IMR-90 (cell line): ENCODE data around the gene GATA2. TPM values are rescaled to one million over a fixed set of nuclear protein-coding genes. Genes with fewer than 3 reads are reported as not detected.

ENCODE experiments used
- ATAC-seq: fragments of 200-7000 bp; cut with Tn5 transposase; 2 replicates; pipeline ENCODE4 v1.9.1; 2020; ENCODE audit warnings: low read depth, mild to moderate bottlenecking, moderate library complexity
- BruUV-seq: library from RNA; stranded (reverse); fragments of 400-500 nt; replicated peaks from 2 replicates; lab custom pipeline; 2021; lab: Mats Ljungman, UMichigan
- CTCF ChIA-PET: fragments of 300-600 bp; formaldehyde crosslinking; extraction: SDS; loops from one replicate; lab custom pipeline; 2021; ENCODE audit warnings: antibody characterized with exemption; lab: Yijun Ruan, JAX
- POLR2A ChIA-PET: fragments of 300-600 bp; sonication (Branson Sonifier 250); formaldehyde crosslinking; loops from one replicate; lab custom pipeline; 2022; ENCODE audit warnings: antibody characterized with exemption; ENCODE audit not compliant: unreplicated experiment; lab: Charles Lee
- DNase-seq: peaks from one replicate; pipeline ENCODE4 v3.0.0; 2013
- H2AFZ ChIP-seq: replicated peaks from 2 replicates; pipeline ENCODE3; 2013; ENCODE audit warnings: low read length, mild to moderate bottlenecking; ENCODE audit not compliant: poor library complexity
- H2AK5ac ChIP-seq: 2 replicates; pipeline ENCODE4 v1.6.1; 2013; ENCODE audit warnings: low read depth, low read length, inconsistent platforms
- H2AK9ac ChIP-seq: replicated peaks from 2 replicates; pipeline ENCODE3; 2013; ENCODE audit warnings: mild to moderate bottlenecking, low read depth, low read length, moderate library complexity; ENCODE audit not compliant: poor library complexity
- H2BK120ac ChIP-seq: 2 replicates; pipeline ENCODE4 v1.6.1; 2013; ENCODE audit warnings: low read depth, low read length, inconsistent platforms
- H2BK15ac ChIP-seq: 3 replicates; pipeline ENCODE4 v1.6.1; 2013; ENCODE audit warnings: low read depth, low read length, inconsistent platforms
- H2BK20ac ChIP-seq: 2 replicates; pipeline ENCODE4 v1.6.1; 2013; ENCODE audit warnings: low read depth, mild to moderate bottlenecking, inconsistent platforms, low read length, moderate library complexity
- H2BK5ac ChIP-seq: 2 replicates; pipeline ENCODE4 v1.6.1; 2013; ENCODE audit warnings: mild to moderate bottlenecking, low read depth, low read length, inconsistent platforms; ENCODE audit not compliant: poor library complexity, severe bottlenecking
- H3K14ac ChIP-seq: replicated peaks from 2 replicates; pipeline ENCODE4 v1.6.1; 2013; ENCODE audit warnings: low read depth, low read length, inconsistent platforms
- H3K18ac ChIP-seq: 2 replicates; pipeline ENCODE4 v1.6.1; 2013; ENCODE audit warnings: low read depth, low read length, control low read depth
- H3K23ac ChIP-seq: 2 replicates; pipeline ENCODE4 v1.6.1; 2013; ENCODE audit warnings: low read depth, low read length, inconsistent platforms
- H3K27ac ChIP-seq: 2 replicates; pipeline ENCODE4 v1.5.1; 2013; ENCODE audit warnings: mild to moderate bottlenecking, control low read depth, low read length; ENCODE audit not compliant: insufficient read depth
- H3K27me3 ChIP-seq: 2 replicates; pipeline ENCODE4 v1.6.1; 2013; ENCODE audit warnings: low read length; ENCODE audit not compliant: control insufficient read depth, insufficient read depth
- H3K36me3 ChIP-seq: 2 replicates; pipeline ENCODE4 v1.6.1; 2013; ENCODE audit warnings: low read length, mixed read lengths; ENCODE audit not compliant: control insufficient read depth, insufficient read depth
- H3K4ac ChIP-seq: 2 replicates; pipeline ENCODE4 v1.6.1; 2013; ENCODE audit warnings: low read depth, low read length, inconsistent platforms
- H3K4me1 ChIP-seq: 2 replicates; pipeline ENCODE4 v1.6.1; 2013; ENCODE audit warnings: low read length, mixed read lengths; ENCODE audit not compliant: control insufficient read depth, insufficient read depth
- H3K4me2 ChIP-seq: 2 replicates; pipeline ENCODE4 v1.6.1; 2013; ENCODE audit warnings: low read depth, mild to moderate bottlenecking, control low read depth, low read length, moderate library complexity
- H3K4me3 ChIP-seq: 2 replicates; pipeline ENCODE4 v1.5.1; 2013; ENCODE audit warnings: low read depth, mild to moderate bottlenecking, control low read depth, low read length, moderate library complexity; ENCODE audit not compliant: insufficient read depth
- H3K56ac ChIP-seq: 2 replicates; pipeline ENCODE4 v1.6.1; 2013; ENCODE audit warnings: low read length, inconsistent platforms; ENCODE audit not compliant: insufficient read depth; ENCODE audit errors: extremely low read depth
- H3K79me1 ChIP-seq, 2 experiments: 2 replicates each; pipeline ENCODE4 v1.6.1; 2013; ENCODE audit warnings: low read length in 2 of 2, inconsistent platforms in 1 of 2, low read depth in 1 of 2
- H3K9ac ChIP-seq: 2 replicates; pipeline ENCODE4 v1.6.1; 2013; ENCODE audit warnings: low read depth, low read length, control low read depth
- H3K9me1 ChIP-seq: 2 replicates; pipeline ENCODE4 v1.6.1; 2013; ENCODE audit warnings: low read length, inconsistent platforms; ENCODE audit not compliant: insufficient read depth
- H3K9me3 ChIP-seq: 2 replicates; pipeline ENCODE4 v1.6.1; 2013; ENCODE audit warnings: low read length; ENCODE audit not compliant: control insufficient read depth, insufficient read depth
- H4K20me1 ChIP-seq: 2 replicates; pipeline ENCODE4 v1.6.1; 2013; ENCODE audit warnings: low read length, inconsistent platforms; ENCODE audit not compliant: insufficient read depth
- H4K5ac ChIP-seq: 2 replicates; pipeline ENCODE4 v1.6.1; 2013; ENCODE audit warnings: mild to moderate bottlenecking, low read depth, low read length, control low read depth
- H4K8ac ChIP-seq, 2 experiments: 2 replicates each; pipeline ENCODE4 v1.6.1; 2013; ENCODE audit warnings: low read depth in 2 of 2, low read length in 2 of 2, control low read depth in 1 of 2, inconsistent platforms in 1 of 2
- H4K91ac ChIP-seq: 2 replicates; pipeline ENCODE4 v1.6.1; 2013; ENCODE audit warnings: low read depth, low read length, inconsistent platforms; ENCODE audit not compliant: insufficient read depth
- BHLHE40 ChIP-seq: fragments of 150-350 bp; IDR thresholded peaks from 2 replicates; pipeline ENCODE4 v1.6.1; 2016; ENCODE audit warnings: mild to moderate bottlenecking, low read depth, low read length
- CTCF ChIP-seq: conservative IDR thresholded peaks from 2 replicates; pipeline ENCODE4 v1.5.1; 2012; ENCODE audit warnings: mild to moderate bottlenecking, low read depth, low read length, improper control_type of control experiment
- MAFK ChIP-seq: IDR thresholded peaks from 2 replicates; pipeline ENCODE4 v1.6.1; 2012; ENCODE audit warnings: low read depth, low read length, improper control_type of control experiment
- RAD21 ChIP-seq: IDR thresholded peaks from 2 replicates; pipeline ENCODE4 v1.6.1; 2012; ENCODE audit warnings: low read length, improper control_type of control experiment
- RCOR1 ChIP-seq: IDR thresholded peaks from 2 replicates; pipeline ENCODE4 v1.6.1; 2012; ENCODE audit warnings: mild to moderate bottlenecking, low read length, improper control_type of control experiment; ENCODE audit not compliant: insufficient replicate concordance
- SMC3 ChIP-seq: fragments of 150-350 bp; IDR thresholded peaks from 2 replicates; pipeline ENCODE4 v1.6.1; 2016; ENCODE audit warnings: low read depth, mild to moderate bottlenecking, antibody characterized with exemption, low read length, moderate library complexity
- WGBS, 2 experiments: methylation state at CpG; one replicate each; pipeline versions ENCODE4 v1.1.5 to v1.1.7; 2013; ENCODE audit warnings: missing lambda C conversion rate in 2 of 2; ENCODE audit not compliant: insufficient read length in 1 of 2; ENCODE audit errors: extremely low coverage in 2 of 2; 5-methylcytosine and 5-hydroxymethylcytosine counted together
- dilution Hi-C: fragments of 300-500 bp; cut with HindIII; formaldehyde crosslinking; loops from one replicate; pipeline ENCODE4 v1.14.3; 2018; ENCODE audit warnings: low sequenced_read_pairs; ENCODE audit not compliant: unreplicated experiment
- in situ Hi-C: fragments of 300-500 bp; cut with MboI; formaldehyde crosslinking; loops from 3 replicates; pipeline ENCODE4 v1.14.3; 2019; ENCODE audit warnings: low sequenced_read_pairs, inconsistent platforms, mixed read lengths
- intact Hi-C: fragments of 100-400 bp; cut with micrococcal nuclease; formaldehyde crosslinking; loops from 2 replicates; pipeline ENCODE4 v1.10.0; 2022
- polyA plus RNA-seq, 3 experiments: library from polyadenylated mRNA; depleted of rRNA; stranded (reverse); fragments of >200 nt; gene quantifications; 2 replicates each; pipeline ENCODE4 v1.2.3, GENCODE V29; 2012; ENCODE audit warnings: low replicate concordance in 1 of 3
- total RNA-seq: library from RNA; depleted of rRNA; stranded (reverse); fragments of >200 nt; gene quantifications from 2 replicates; pipeline ENCODE4 v1.2.3, GENCODE V29; 2012

GATA2 gene
- total and polyA plus RNA-seq, 2 of the 4 experiments (the other 2 are of a cell fraction): 2.2 to 13.5 TPM

- in situ Hi-C loops: loop anchor here (5.0 kb wide), 1 partner anchor 72 kb away; no protein-coding TSS in a partner anchor
These were observed 11.5 kb upstream of the GATA2 start for GRCh38 chr3:128504533-128504915.

More at GRCh38 chr3:128504533-128504915, 11.5 kb upstream of the GATA2 start:
- Histone ChIP-seq H4K5ac (no peak overlapping the region), H2BK120ac (no peak overlapping the region), H3K4ac (no peak overlapping the region), H4K91ac (no peak overlapping the region), H2BK20ac (no peak overlapping the region), H3K23ac (no peak overlapping the region), H3K4me1 (no peaks in the 10 kb centered on the region), H3K14ac (no peak overlapping the region), H3K27me3 (peaks cover 5% of the 10 kb centered on the region; the same call in 1 of the 2 replicates), H3K4me2 (no peak overlapping the region), H3K79me1 (no peaks in the 10 kb centered on the region), H3K36me3 (no peaks in the 10 kb centered on the region), H3K9me3 (peaks cover 2% of the 10 kb centered on the region; the same call in 1 of the 2 replicates), H2BK15ac (no peak overlapping the region), H2BK5ac (no peak overlapping the region), H3K9me1 (no peaks in the 10 kb centered on the region), H4K8ac (no peak overlapping the region), H3K27ac (no peak overlapping the region), H4K20me1 (no peaks in the 10 kb centered on the region), H3K18ac (no peak overlapping the region), H3K56ac (no peak overlapping the region), H3K4me3 (no peak overlapping the region), H2AFZ (no peak overlapping the region), H3K9ac (no peak overlapping the region), H2AK9ac (no peak overlapping the region), H2AK5ac (no peak overlapping the region)
- no CpG with 5 or more reads among the region's 8 CpGs for WGBS, 2 experiments
- intact Hi-C loops: loop anchor here (5.0 kb wide), 1 partner anchor 78 kb away; no protein-coding TSS in a partner anchor
- DNase-seq (no peak), ATAC-seq (no peak)
- POLR2A ChIA-PET: no interaction called here
- BruUV-seq: no TSS peak
- dilution Hi-C loops: no loop called here
- CTCF ChIA-PET: no interaction called here
- no peak for TF ChIP-seq BHLHE40
- TF ChIP-seq SMC3: no peak
- TF ChIP-seq MAFK: no peak
- no peak for TF ChIP-seq RAD21
- no peak for TF ChIP-seq RCOR1
- TF ChIP-seq CTCF: no peak
